HTR-8/SVneo (cell line): ENCODE measurements around the gene U2AF2.

Source experiments
- DNase-seq: peaks from one replicate; pipeline ENCODE4 v3.0.0; 2011; ENCODE audit warnings: low spot score, mixed read lengths; ENCODE audit not compliant: insufficient read length
- FAIRE-seq: peaks from 2 replicates; lab custom pipeline; 2011; peaks lifted over from hg19 to GRCh38; lab: Jason Lieb, UNC

U2AF2 gene

DNA sequence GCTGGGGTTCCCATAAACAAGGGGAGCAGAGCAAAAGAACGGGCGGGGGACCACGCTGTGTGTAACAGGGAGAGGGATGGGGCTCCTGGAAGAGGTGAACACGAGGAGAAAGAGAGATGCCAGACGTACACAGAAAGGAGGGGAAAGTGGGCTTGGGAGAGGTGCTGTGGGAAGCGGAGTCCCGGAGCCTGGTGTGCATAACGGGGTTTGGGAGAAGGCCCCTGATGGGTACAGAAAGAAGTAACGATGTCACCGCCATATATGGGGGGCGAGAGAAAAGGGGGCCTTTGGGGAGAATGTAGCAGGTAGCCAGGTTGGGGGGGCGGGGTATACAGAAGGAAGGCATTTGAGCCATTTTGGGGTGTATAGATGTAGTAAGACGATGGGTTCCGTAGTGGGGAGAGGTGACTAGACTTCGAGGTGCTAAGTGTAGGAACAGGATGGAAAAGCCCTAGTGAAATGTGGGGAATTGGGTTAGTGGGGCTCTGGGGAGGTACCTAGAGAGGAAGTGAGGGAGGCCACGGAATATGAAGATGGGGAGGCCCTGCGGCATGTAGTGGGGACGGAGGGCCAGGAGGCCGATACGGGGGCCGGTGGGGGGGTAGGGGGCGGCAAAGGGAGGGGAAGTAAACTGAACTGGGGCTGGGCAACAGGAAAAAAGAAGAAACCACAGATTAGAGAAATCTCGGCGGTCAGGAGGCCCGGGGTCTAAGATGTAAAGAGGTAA, 13.2 kb upstream of the U2AF2 start:
- no peak for FAIRE-seq
- DNase-seq: no peak

DNA sequence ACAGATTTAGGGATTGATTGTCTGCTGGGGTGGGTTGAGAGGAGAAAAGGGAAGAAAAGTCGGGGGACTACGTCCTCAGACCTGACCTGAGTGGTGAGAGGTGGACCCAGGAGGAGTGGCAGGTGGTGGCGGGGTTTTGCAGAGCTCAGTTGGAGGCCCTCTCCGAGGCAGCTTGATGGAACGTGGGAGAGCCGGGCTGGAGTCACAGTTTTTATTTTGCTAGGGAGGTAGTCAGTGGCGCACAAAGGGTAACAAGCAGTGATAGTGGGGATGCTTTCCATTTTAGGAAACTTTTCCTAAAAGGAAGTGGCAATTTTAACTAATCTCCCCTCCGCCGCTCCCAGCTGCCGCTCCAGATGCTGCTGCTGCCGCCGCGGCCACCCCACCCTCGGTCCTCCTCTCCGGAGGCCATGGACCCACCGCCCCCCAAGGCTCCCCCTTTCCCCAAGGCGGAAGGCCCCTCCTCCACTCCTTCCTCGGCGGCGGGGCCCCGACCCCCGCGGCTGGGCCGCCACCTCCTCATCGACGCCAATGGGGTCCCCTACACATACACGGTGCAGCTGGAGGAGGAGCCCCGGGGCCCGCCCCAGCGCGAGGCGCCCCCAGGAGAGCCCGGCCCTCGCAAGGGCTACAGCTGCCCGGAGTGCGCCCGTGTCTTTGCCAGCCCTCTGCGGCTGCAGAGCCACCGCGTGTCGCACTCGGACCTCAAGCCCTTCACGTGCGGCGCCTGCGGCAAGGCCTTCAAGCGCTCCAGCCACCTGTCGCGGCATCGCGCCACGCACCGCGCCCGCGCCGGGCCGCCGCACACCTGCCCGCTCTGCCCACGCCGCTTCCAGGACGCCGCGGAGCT, 12.5 kb upstream of the U2AF2 start:
- no peak for DNase-seq
- FAIRE-seq: no peak

DNA sequence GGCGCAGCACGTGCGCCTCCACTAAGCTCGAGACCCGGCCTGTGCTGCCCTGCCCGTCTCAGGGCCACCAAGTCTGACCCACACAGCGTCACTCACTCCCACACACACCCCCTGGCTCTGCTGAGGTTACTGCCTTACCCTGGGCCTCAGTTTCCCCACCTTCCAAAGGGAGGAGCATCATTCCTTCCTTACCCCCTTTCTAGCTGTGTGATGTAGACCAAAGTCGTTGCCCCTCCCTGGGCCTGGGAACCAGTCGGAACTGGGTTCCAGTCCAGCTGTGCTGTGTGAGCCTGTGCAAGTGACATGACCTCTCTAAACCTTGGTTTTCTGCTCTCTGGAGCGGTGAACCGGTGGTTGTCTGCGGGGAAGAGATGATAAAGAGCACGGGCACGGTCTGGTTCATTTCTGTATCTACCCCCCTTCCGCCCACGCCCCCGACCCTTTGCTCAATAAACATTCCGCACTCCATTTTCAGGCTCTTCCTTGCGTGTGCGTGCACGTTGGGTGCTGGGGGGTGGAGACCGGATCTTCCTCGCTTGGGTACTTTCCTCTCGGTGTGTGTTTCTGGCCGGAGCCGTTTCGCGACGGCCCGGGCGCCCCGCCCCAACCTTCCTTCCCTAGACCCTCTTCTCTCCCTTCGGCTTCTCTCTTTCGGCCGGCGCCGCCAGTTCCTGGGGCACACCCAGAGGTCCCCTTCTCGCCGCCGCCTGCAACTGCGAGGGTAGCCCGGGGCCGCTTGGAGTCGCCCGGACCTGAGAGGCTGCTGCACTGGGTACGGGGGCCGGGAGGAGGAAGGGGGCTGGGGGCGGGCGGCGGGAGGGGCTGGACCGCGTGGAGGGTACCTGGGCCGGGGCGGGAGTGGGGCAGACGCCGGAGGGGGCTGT, 11.6 kb upstream of the U2AF2 start, which contains the start of gene ZNF581:
ZNF581 (plus strand) TSS at position 647 of the 884 bp plus-strand sequence. CDS start 923 bp downstream, outside the sequence.
- FAIRE-seq: peak; percentile 64
- DNase-seq: peak; percentile 63

DNA sequence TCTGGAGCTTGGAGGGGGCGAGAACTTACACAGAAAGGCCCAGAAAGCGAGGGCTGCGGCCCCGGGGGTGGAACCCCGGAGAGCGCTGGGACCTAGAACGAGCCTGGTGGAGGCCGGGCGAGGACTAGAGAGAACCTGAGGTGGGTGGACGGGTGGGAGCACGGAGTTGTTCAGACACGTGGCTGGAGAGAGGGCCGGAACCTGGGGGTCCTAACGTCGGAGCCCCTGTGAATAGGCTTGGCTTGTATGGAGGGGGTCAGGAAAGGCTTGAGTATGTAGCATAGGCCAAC, 11.0 kb upstream of the U2AF2 start:
- FAIRE-seq (no peak), DNase-seq (no peak)

DNA sequence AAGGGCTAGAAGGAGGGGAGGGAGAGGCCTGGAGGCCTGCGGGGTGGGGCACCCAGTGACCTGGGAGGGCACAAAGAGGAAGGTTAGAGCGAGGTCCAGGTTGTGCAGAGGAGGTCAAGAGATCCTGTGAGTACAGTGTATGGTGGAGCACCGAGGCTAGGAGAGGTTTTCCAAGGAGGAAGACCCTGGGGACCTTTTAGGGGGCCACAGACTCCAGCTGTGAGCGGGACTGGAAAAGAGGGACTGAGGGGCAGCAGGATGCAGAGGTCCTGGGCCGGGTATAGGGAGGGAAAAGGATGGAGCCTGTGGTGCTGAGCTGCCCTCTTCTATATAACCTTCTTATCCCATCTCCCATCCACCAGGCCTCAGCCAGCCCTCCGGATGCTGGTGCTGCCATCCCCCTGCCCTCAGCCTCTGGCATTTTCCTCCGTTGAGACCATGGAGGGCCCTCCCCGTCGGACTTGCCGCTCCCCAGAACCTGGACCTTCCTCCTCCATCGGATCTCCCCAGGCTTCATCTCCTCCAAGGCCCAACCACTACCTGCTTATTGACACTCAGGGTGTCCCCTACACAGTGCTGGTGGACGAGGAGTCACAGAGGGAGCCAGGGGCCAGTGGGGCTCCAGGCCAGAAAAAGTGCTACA, 10.5 kb upstream of the U2AF2 start:
- no peak for DNase-seq
- no peak for FAIRE-seq

DNA sequence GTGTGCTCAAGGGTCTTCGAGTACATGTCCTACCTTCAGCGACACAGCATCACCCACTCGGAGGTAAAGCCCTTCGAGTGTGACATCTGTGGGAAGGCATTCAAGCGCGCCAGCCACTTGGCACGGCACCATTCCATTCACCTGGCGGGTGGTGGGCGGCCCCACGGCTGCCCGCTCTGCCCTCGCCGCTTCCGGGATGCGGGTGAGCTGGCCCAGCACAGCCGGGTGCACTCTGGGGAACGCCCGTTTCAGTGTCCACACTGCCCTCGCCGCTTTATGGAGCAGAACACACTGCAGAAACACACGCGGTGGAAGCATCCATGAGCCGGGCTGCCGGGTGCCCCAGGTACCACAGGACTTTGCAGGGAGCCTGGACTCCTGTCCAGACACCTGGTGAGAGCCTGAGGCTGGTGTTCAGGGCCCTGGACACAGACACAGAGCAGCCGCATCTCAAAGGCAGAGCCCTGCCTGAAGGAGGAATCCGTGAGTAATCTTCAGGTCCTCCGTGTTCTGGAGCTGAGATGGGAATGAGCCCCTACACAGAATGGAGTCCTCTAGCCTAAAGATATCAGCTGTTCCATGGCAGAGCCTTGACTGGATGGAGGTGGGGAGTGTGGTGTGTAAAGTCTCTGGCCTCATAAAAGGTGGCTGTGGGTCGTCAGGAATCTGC, 9.9 kb upstream of the U2AF2 start:
- DNase-seq: no peak

DNA sequence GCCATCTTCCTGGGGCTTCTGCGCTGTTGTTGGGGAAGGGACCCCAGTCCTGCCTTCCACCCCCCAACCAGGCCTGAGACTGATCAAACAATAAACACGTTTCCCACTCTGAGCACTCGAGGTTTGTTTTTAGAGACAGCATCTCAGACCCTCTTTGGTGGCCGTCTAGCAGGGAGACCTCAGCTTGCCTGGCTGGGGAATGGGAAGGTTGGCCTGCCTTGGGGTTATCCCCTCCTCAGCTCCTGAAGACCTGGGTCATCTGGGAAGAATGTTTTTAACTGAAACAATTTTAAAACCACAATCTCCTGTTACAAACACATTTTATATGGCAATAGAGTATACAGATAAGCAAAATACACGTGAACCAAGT, 9.3 kb upstream of the U2AF2 start:
- FAIRE-seq: no peak
- no peak for DNase-seq

More for the DNA sequence above, 9.9 kb upstream of the U2AF2 start:
- FAIRE-seq: no peak

DNA sequence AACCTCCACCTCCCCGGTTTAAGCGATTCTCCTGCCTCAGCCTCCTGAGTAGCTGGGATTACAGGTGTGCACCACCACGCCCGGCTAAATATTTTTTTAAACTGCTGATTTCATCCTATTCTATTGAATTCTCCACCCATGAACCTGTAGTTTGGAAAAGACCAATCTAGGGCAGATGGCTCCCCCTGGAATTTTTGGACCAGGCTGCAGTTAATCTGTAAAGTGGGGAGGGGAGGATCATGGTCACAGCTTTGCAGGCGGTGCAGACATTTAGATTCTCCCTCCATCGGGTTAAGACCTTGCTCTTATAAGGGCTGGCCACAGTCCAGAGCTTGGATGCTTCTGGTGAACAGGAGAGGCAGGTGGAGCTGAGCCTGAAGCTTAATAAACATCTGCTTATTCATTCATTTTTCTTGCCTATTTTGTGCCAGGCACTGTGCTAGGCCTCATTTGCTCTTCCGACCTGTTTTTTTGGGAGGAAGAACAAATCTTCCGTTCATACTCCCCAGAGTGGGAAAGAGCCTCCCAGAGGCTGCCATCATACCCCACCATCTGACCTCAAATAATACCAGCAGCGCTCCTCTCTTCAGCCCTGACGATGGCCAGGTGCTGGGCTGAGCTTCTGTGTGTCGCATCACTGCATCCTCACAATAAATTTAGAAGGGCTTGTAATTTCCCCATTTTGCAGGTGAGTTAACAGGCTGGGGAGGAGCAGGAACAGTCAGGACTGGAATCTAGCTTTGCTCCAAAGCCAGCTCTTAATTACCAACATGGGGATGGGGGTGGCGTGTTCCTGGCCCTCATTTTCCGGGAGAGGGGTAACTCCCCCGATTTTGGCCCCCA, 7.7 kb upstream of the U2AF2 start:
- FAIRE-seq: no peak
- DNase-seq: no peak

DNA sequence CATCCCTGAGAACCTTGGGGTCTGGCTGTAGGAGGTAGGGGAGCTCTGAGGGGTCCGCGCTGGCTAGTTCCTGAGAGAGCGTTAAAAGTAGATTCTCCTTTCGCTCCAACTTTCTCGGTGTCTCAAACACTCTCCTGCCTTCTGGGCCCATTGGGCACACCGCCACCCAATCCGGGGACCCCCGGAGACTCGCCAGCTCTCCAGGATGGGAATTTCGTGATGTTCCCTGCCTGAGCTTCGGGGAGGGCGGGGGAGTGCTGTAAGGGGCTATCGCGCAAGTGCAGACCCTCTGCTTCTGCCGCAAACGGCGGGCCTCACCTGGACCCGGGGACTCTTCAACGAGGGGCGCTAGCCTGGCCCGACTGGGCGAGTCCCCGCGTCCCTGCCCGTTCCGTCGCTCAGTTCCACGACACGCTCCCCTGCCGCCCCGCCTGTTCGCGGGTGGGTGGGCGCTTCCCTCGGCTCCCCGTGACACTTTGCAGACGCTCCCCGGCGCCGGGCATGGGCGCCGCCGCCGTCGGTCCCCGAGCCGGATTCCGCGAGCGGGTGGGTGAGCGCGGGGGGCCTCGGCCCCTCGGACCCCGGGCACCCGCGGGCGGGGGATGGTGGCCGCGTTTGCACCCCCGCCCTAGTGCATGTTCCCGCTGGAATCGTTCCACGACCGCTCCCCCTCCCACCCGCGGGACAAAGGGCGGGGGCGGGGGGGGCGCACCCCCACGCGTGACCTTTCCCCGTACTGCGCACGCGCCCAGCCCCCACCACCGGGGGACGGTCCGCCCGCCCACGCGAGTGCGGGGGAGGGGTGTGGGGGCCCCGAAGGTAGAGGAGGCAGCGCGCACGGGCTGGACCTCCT, 6.9 kb upstream of the U2AF2 start, which contains the start of gene CCDC106:
CCDC106 (plus strand) TSS at position 481 of the 853 bp plus-strand sequence. CDS start 835 bp downstream, outside the sequence.
- peak; percentile 68 for FAIRE-seq
- DNase-seq: peak; percentile 67

DNA sequence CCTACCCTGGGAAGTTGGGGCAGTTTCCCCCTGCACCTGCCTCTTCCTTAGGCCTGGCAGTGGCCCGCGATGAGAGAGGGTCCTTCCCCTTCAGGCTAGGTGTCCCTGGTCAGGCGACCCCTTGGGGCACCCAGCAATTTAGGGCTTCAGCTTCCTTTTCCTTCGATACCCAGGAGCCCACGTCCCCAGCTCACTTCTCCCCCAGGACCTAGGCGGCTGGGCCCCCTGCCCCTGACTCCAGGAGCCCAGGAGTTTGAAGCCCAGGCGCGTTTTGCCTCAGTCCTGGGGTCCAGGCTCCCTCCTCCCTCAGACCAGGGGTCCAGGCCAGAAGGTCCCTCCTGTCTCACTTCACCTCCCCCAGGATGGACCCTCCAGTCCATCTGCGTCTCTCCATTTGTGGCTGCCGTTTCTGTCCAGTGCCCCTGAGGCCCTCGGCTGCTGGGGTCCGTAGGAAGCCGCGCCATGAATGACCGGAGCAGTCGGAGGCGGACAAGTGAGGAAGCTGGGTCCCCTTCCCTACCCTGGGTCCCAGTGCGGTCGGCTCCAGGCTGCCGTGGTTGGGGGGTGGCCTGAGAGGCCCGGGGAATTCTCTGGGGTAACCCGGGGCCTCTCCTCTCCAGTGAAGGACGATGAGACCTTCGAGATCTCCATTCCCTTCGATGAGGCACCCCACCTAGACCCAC, 6.1 kb upstream of the U2AF2 start:
- FAIRE-seq (no peak), DNase-seq (no peak)

DNA sequence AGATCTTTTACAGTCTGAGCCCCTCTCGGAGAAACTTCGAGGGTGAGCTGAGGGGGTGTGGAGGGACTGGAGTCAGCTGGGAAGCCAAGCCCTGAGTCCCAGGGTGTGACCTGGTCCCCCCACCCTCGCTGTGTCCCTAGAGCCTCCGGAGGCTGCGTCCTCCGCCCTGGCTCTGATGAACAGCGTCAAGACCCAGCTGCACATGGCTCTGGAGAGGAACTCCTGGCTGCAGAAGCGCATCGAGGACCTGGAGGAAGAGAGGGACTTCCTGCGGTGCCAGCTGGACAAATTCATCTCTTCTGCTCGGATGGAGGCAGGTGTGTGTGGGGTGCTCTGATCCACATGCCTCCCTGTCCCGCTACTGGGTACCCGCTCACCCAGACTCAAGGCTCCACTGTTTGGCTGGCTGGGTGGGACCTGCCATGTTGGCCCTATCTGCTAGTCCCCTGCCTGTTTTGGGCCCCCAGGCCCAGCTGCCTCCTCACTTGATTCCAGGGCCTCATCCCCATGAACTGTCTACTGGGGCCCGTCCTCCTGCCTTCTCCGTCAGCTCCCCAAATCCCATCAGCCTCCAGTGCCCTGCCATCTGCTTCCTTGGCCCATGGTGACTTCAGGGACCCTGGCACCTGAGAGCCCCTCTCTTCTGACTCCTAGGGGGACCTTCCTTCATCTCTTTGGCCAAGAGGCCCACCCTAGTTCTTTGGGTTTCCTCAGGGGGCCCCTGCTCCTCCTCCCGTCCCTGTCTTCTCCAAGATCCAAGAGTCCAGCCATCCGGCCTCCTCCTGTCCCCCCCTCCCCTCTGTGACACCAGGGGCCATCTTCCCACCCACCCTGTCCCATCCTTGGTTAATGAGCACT, 5.3 kb upstream of the U2AF2 start:
- FAIRE-seq (no peak), DNase-seq (no peak)

DNA sequence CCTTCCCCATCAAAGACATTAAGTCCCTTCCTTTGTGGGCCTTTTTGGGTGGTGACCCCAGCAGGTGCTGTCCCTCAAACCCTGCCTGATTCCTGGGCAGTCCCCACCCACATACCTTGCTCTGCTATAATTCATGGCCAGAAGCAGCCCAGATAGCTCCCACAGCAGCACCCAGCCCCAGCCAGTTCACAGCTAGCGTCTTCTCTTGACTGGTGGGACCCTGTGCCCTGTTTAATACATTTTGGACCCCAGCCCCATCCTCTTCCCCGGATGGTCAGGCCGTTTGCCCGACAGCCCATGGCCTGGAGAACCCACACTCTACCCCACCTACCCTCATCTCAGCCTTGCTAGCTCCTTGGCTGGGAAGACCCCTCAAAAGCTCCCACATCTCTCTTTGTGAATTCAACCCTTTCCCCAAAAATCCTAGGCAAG, 4.7 kb upstream of the U2AF2 start:
- FAIRE-seq: no peak
- DNase-seq: no peak

DNA sequence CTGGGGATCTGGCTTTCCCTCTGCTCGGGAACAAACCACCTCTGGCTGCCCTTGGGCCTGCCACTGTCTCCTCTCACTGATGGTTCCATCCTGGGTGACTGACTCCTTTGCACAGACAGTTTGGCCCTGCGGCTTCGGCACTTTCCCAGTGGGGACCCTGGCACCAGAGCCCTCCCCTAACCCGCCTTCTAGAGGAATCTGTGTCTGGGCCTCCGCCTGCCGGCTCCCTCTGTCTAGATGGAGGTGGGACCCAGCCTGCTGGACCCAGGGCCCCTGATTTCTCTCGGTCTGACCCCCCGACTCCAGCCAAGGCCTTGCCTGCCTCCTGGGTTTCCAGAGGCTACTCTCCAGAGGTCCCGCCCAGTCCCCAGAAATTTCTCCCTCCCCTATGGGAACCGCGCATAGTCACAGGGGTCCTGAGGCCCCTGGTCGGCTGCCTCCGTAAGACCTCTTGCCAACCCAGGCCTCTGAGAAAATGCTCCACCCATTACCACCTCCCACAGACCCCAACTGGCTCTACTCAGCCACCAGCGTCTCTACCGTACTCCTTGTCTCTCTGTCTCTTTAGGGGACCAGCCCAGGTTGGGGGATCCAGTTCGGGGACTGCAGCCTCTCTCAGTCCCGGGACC, 4.1 kb upstream of the U2AF2 start:
- FAIRE-seq: no peak

DNA sequence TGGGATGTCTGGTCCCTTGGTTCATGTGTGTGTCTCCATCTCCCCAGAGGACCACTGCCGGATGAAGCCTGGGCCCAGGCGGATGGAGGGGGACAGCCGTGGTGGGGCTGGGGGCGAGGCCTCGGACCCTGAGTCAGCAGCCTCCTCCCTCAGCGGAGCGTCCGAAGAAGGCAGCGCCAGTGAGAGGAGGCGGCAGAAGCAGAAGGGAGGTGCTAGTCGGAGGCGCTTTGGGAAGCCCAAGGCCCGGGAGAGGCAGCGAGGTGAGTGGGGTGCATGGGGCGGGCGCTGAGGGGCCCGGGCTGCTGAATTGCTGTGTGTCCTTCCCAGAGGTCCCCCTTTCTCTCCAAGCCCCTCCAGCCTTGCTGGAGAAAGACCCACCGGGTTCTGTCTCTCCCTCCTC, 3.6 kb upstream of the U2AF2 start:
- DNase-seq (no peak), FAIRE-seq (no peak)

More for the DNA sequence above, 4.1 kb upstream of the U2AF2 start:
- no peak for DNase-seq

DNA sequence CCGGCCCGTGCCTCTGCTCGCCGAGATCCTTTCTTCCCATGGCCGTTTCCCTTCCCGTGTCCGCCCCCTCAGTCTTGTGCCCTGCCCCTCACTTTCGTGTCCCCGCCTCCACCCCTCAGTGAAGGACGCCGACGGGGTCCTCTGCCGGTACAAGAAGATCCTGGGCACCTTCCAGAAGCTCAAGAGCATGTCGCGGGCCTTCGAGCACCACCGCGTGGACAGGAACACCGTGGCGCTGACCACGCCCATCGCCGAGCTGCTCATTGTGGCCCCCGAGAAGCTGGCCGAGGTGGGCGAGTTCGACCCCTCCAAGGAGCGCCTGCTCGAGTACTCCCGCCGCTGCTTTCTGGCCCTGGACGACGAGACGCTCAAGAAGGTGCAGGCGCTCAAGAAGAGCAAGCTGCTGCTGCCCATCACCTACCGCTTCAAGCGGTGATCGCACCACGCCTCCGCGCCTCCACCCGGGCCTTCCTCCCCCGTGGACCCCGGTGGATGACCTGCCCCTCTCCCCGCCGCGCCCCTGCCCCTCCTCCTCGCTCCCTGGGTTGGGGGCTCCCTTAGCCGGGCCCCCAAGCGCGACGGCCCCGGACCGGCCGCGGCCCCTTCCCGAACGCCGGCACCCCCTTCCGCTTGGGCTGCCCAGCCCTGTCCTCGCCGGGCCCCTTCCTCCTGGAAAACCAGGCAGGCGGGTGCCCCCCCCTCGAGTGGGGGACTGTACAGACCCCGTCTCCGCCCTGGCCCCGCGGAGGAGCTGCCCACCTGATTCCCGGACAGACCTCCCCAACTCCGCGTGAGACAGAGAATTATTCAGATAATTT, 2.3 kb upstream of the U2AF2 start:
- FAIRE-seq (no peak), DNase-seq (no peak)
